B cell (primary cell): ENCODE results near the gene NOP16. TPM values are rescaled to one million over a fixed set of nuclear protein-coding genes. Genes with fewer than 3 reads are reported as not detected.

Experiments
- ATAC-seq: fragments of 200-7000 bp; cut with Tn5 transposase; one replicate; pipeline ENCODE4 v1.10.0; 2021; ENCODE audit warnings: low read depth, mild to moderate bottlenecking, moderate number of reproducible peaks, moderate library complexity
- CTCF ChIA-PET: fragments of 350-600 bp; sonication (Branson Sonifier 250); formaldehyde crosslinking; loops from one replicate; lab custom pipeline; 2021; ENCODE audit warnings: antibody characterized with exemption, inconsistent platforms; lab: Charles Lee
- POLR2A ChIA-PET: fragments of 350-600 bp; sonication (Branson Sonifier 250); formaldehyde crosslinking; loops from one replicate; lab custom pipeline; 2021; ENCODE audit warnings: antibody characterized with exemption; lab: Charles Lee
- DNase-seq: peaks from one replicate; pipeline ENCODE4 v3.0.0; 2013
- H2AFZ ChIP-seq: 2 replicates; pipeline ENCODE4 v1.6.1; 2012; ENCODE audit warnings: mild to moderate bottlenecking, low read depth, low read length; ENCODE audit not compliant: insufficient read depth, poor library complexity, severe bottlenecking
- H3K27ac ChIP-seq, 2 donors: 1 replicate in 1 of 2; 2 replicates in 1 of 2; pipeline ENCODE4 v1.5.1; 2012 to 2013; ENCODE audit warnings: low read length in 2 of 2, mild to moderate bottlenecking in 2 of 2, moderate library complexity in 1 of 2
- H3K27me3 ChIP-seq, 4 experiments: fragments of 200-600 bp in 1 of 4; sonication (generic) in 1 of 4; replicated peaks in 1 of 4; 1 replicate in 2 of 4; 2 replicates in 2 of 4; pipeline versions ENCODE4 v1.6.1 to v1.7.0; 2013 to 2016; ENCODE audit warnings: low read length in 3 of 4, mild to moderate bottlenecking in 2 of 4, mixed read lengths in 1 of 4, moderate library complexity in 1 of 4; ENCODE audit not compliant: insufficient read depth in 4 of 4, control insufficient read depth in 3 of 4; ENCODE audit errors: control extremely low read depth in 1 of 4
- H3K36me3 ChIP-seq, 2 experiments: replicated peaks in 1 of 2; 1 replicate in 1 of 2; 2 replicates in 1 of 2; pipeline versions ENCODE4 v1.6.1 to v1.7.1; 2013; ENCODE audit warnings: low read length in 1 of 2; ENCODE audit not compliant: insufficient read depth in 2 of 2, control insufficient read depth in 1 of 2; ENCODE audit errors: control extremely low read depth in 1 of 2, extremely low read depth in 1 of 2
- H3K4me1 ChIP-seq, 2 donors: fragments of 200-600 bp in 1 of 2; sonication (generic) in 1 of 2; 1 replicate in 1 of 2; 2 replicates in 1 of 2; pipeline versions ENCODE4 v1.5.1 to v1.6.1; 2013 to 2017; ENCODE audit warnings: low read length in 2 of 2; ENCODE audit not compliant: control insufficient read depth in 2 of 2, insufficient read depth in 2 of 2
- H3K4me2 ChIP-seq: replicated peaks from 2 replicates; pipeline ENCODE3; 2012; ENCODE audit warnings: mild to moderate bottlenecking, low read depth, low read length; ENCODE audit not compliant: poor library complexity, severe bottlenecking
- H3K4me3 ChIP-seq, 5 experiments: fragments of 200-600 bp in 1 of 5; sonication (generic) in 1 of 5; 1 replicate in 3 of 5; 2 replicates in 2 of 5; pipeline versions ENCODE4 v1.5.1 to v1.7.0; 2011 to 2016; ENCODE audit warnings: low read length in 4 of 5, mild to moderate bottlenecking in 4 of 5, low read depth in 2 of 5, control low read depth in 1 of 5, moderate library complexity in 1 of 5; ENCODE audit not compliant: insufficient read depth in 1 of 5; ENCODE audit errors: control extremely low read depth in 1 of 5, extremely low read depth in 1 of 5
- H3K79me2 ChIP-seq: fragments of 200-600 bp; sonication (generic); one replicate; pipeline ENCODE4 v1.6.0; 2016; ENCODE audit warnings: low read length; ENCODE audit not compliant: control insufficient read depth, insufficient read depth
- H3K9ac ChIP-seq: fragments of 200-600 bp; sonication (generic); 2 replicates; pipeline ENCODE4 v1.6.1; 2017; ENCODE audit warnings: mild to moderate bottlenecking, low read length, moderate library complexity
- H3K9me3 ChIP-seq, 3 donors: one replicate each; pipeline versions ENCODE4 v1.6.1 to v1.7.1; 2013; ENCODE audit warnings: low read length in 2 of 3; ENCODE audit not compliant: control insufficient read depth in 2 of 3, insufficient read depth in 1 of 3; ENCODE audit errors: control extremely low read depth in 1 of 3
- H4K20me1 ChIP-seq: 2 replicates; pipeline ENCODE4 v1.6.0; 2012; ENCODE audit warnings: mild to moderate bottlenecking, low read length; ENCODE audit not compliant: insufficient read depth, control insufficient read depth, poor library complexity, severe bottlenecking
- H3K27ac Mint-ChIP-seq: one replicate; pipeline ENCODE4 v1.8.0; 2021; ENCODE audit warnings: mixed read lengths
- H3K27me3 Mint-ChIP-seq: one replicate; pipeline ENCODE4 v1.8.0; 2021; ENCODE audit warnings: mixed read lengths
- H3K4me1 Mint-ChIP-seq: one replicate; pipeline ENCODE4 v1.8.0; 2021; ENCODE audit warnings: mixed read lengths
- H3K4me3 Mint-ChIP-seq: one replicate; pipeline ENCODE4 v1.8.0; 2021; ENCODE audit warnings: mixed read lengths
- H3K9me3 Mint-ChIP-seq: one replicate; pipeline ENCODE4 v1.8.0; 2022; ENCODE audit warnings: mixed read lengths; ENCODE audit not compliant: insufficient read depth
- CTCF ChIP-seq: fragments of 200-600 bp; IDR thresholded peaks from one replicate; pipeline ENCODE4 v1.8.0; 2022; ENCODE audit warnings: antibody characterized with exemption, mild to moderate bottlenecking
- EZH2 ChIP-seq: IDR thresholded peaks from 2 replicates; pipeline ENCODE4 v1.6.1; 2012; ENCODE audit warnings: borderline replicate concordance, low read depth, mild to moderate bottlenecking, moderate library complexity, low read length; ENCODE audit not compliant: insufficient read depth, poor library complexity, severe bottlenecking
- WGBS: methylation state at CpG from one replicate; pipeline ENCODE4 v1.1.5; 2013; ENCODE audit warnings: missing lambda C conversion rate; ENCODE audit not compliant: insufficient coverage; 5-methylcytosine and 5-hydroxymethylcytosine counted together
- intact Hi-C: fragments of 100-400 bp; cut with micrococcal nuclease; formaldehyde crosslinking; loops from one replicate; pipeline ENCODE4 v1.10.0; 2022
- polyA plus RNA-seq: library from polyadenylated mRNA; depleted of rRNA; stranded (reverse); fragments of >200 nt; gene quantifications from 2 replicates; pipeline ENCODE4 v1.2.3, GENCODE V29; 2012
- total RNA-seq, 2 donors: library from RNA; stranded (reverse); fragments of 120-200 nt in 1 of 2; gene quantifications; 1 replicate in 1 of 2; 2 replicates in 1 of 2; pipeline versions ENCODE4 v1.2.3 to v1.2.4, GENCODE V29; 2013 to 2022

The NOP16 gene
- total and polyA plus RNA-seq, 2 donors (not counting 1 experiment from before 2014, with no cell fraction given) = 25.0 to 27.8 TPM

- Histone ChIP-seq H3K36me3 (no peaks in the 10 kb centered on the region), H3K27ac (no peak overlapping the region), H3K27me3 (no peaks in the 10 kb centered on the region), H3K4me3 (no peak overlapping the region), H3K9ac (no peak overlapping the region), H3K4me2 (no peak overlapping the region), H3K79me2 (peaks cover 24% of the 10 kb centered on the region), H2AFZ (no peak overlapping the region), H4K20me1 (no peaks in the 10 kb centered on the region), H3K4me1 (peaks cover 14 to 19% of the 10 kb centered on the region in 2 donors), H3K9me3 (no peaks in the 10 kb centered on the region)
- ChIA-PET POLR2A (no interaction called here), CTCF (interaction anchor here (0.5 to 3.6 kb wide), 8 partner anchors 10 to 186 kb away, joined by 3 to 29 read pairs (median 10); partner anchors contain the start of gene FAF2)
- intact Hi-C loops = loop anchor here (5.0 kb wide), 1 partner anchor 56 kb away; the partner anchor contains the start of gene KIAA1191
- Mint-ChIP-seq H3K9me3 (no peaks in the 10 kb centered on the region), H3K4me1 (peaks cover 21% of the 10 kb centered on the region), H3K27ac (no peak overlapping the region), H3K4me3 (no peak overlapping the region), H3K27me3 (peaks cover 14% of the 10 kb centered on the region)
- 97% methylated on average over 6 of the region's 9 CpGs for WGBS
- ATAC-seq (no peak), DNase-seq (no peak)
- TF ChIP-seq EZH2 (no peak), CTCF (no peak)
Measured at GRCh38 chr5:176418251-176418650, 29.9 kb upstream of the NOP16 start.

- H3K4me2 ChIP-seq = peak overlapping the region; percentile 98
- peak overlapping the region; percentile 45 for H3K9ac ChIP-seq
- H3K9me3 ChIP-seq = no peaks in the 10 kb centered on the region
- no peaks in the 10 kb centered on the region for H3K9me3 Mint-ChIP-seq
- H3K27ac Mint-ChIP-seq = peak overlapping the region; percentile 77
- H3K27me3 ChIP-seq = no peaks in the 10 kb centered on the region
- ATAC-seq (no peak), DNase-seq (no peak)
- H3K4me3 ChIP-seq = peak overlapping the region in 4 of 5 experiments; percentile 28 to 86 (median 40)
- intact Hi-C loops = loop anchor here (1.0 to 5.0 kb wide), 10 partner anchors 29 to 230 kb away; partner anchors contain the start of genes FAF2, HIGD2A, KIAA1191 and NOP16
- TF ChIP-seq CTCF (no peak), EZH2 (no peak)
- ChIA-PET POLR2A (interaction anchor here (1.0 to 1.9 kb wide), 4 partner anchors 28 to 121 kb away, joined by 3 to 7 read pairs (median 6); partner anchors contain the start of genes HIGD2A, NOP16 and RNF44), CTCF (interaction anchor here (0.6 to 3.6 kb wide), 25 partner anchors 10 to 243 kb away, joined by 3 to 33 read pairs (median 5); partner anchors contain the start of genes FAF2, KIAA1191, RNF44 and SNCB)
- WGBS = 88% methylated on average over 11 of the region's 11 CpGs
- H4K20me1 ChIP-seq = no peaks in the 10 kb centered on the region
- H3K79me2 ChIP-seq = peaks cover 24% of the 10 kb centered on the region
- H3K4me3 Mint-ChIP-seq = peak overlapping the region; percentile 83
- peaks cover 14 to 19% of the 10 kb centered on the region in 2 donors for H3K4me1 ChIP-seq
- no peak overlapping the region for H3K27ac ChIP-seq
- peaks cover 21% of the 10 kb centered on the region for H3K4me1 Mint-ChIP-seq
- no peaks in the 10 kb centered on the region for H3K36me3 ChIP-seq
- peaks cover 6% of the 10 kb centered on the region for H3K27me3 Mint-ChIP-seq
- peak overlapping the region; percentile 92 for H2AFZ ChIP-seq
Measured at GRCh38 chr5:176416965-176417364, 28.6 kb upstream of the NOP16 start.
